Endothelial cell of umbilical vein (primary cell): Measurements from ENCODE around the gene GALNT10. TPM values are rescaled to one million over a fixed set of nuclear protein-coding genes. Genes with fewer than 3 reads are reported as not detected.
A peak's percentile ranks its signal among the peaks of the same experiment; 100 is the strongest.

Source experiments
- BruUV-seq: library from RNA; stranded (reverse); fragments of 400-500 nt; replicated peaks from 2 replicates; lab custom pipeline; 2021; lab: Mats Ljungman, UMichigan
- CTCF ChIA-PET: fragments of 300-600, 350-600 bp; sonication (Branson Sonifier 250); formaldehyde crosslinking; loops from one replicate; lab custom pipeline; 2021; ENCODE audit warnings: antibody characterized with exemption, inconsistent platforms; lab: Charles Lee
- POLR2A ChIA-PET: fragments of 300-600, 350-600 bp; sonication (Branson Sonifier 250); formaldehyde crosslinking; loops from one replicate; lab custom pipeline; 2021; ENCODE audit warnings: antibody characterized with exemption, inconsistent platforms; lab: Charles Lee
- DNase-seq: peaks from one replicate; pipeline ENCODE4 v3.0.0-alpha.2; 2011; ENCODE audit warnings: low read depth, low spot score
- FAIRE-seq: peaks from 2 replicates; lab custom pipeline; 2011; peaks lifted over from hg19 to GRCh38; lab: Jason Lieb, UNC
- H2AFZ ChIP-seq: 2 replicates; pipeline ENCODE4 v1.6.0; 2012; ENCODE audit warnings: low read depth, low read length, control low read depth, inconsistent platforms
- H3K27ac ChIP-seq: 2 replicates; pipeline ENCODE4 v1.5.1; 2011; ENCODE audit warnings: low read depth, mild to moderate bottlenecking, control low read depth, low read length, moderate library complexity; ENCODE audit not compliant: insufficient read depth
- H3K27me3 ChIP-seq, 2 experiments: 2 replicates each; pipeline versions ENCODE4 v1.6.0 to v1.6.1; 2011; ENCODE audit warnings: low read length in 2 of 2, mixed read lengths in 1 of 2; ENCODE audit not compliant: control insufficient read depth in 2 of 2, insufficient read depth in 2 of 2
- H3K36me3 ChIP-seq, 2 experiments: 2 replicates in 1 of 2; 3 replicates in 1 of 2; pipeline ENCODE4 v1.5.1; 2011; ENCODE audit warnings: low read length in 2 of 2, mild to moderate bottlenecking in 1 of 2, moderate library complexity in 1 of 2; ENCODE audit not compliant: control insufficient read depth in 2 of 2, insufficient read depth in 2 of 2; ENCODE audit errors: extremely low read depth in 1 of 2
- H3K4me1 ChIP-seq: 3 replicates; pipeline ENCODE4 v1.5.1; 2011; ENCODE audit warnings: mild to moderate bottlenecking, low read length; ENCODE audit not compliant: control insufficient read depth, insufficient read depth; ENCODE audit errors: extremely low read depth
- H3K4me2 ChIP-seq: 2 replicates; pipeline ENCODE4 v1.6.1; 2011; ENCODE audit warnings: low read length, control low read depth, mixed read lengths; ENCODE audit not compliant: insufficient read depth
- H3K4me3 ChIP-seq, 3 experiments: fragments of 200-600 bp in 1 of 3; sonication (generic), shearing (Covaris generic) in 1 of 3; replicated peaks in 1 of 3; 2 replicates each; pipeline ENCODE4 v1.5.1; 2011 to 2016; ENCODE audit warnings: control low read depth in 3 of 3, low read length in 3 of 3, mild to moderate bottlenecking in 2 of 3, inconsistent platforms in 1 of 3, low read depth in 1 of 3, moderate library complexity in 1 of 3; ENCODE audit not compliant: insufficient read depth in 1 of 3
- H3K79me2 ChIP-seq: 2 replicates; pipeline ENCODE4 v1.6.0; 2012; ENCODE audit warnings: low read length, inconsistent platforms; ENCODE audit not compliant: control insufficient read depth, insufficient read depth
- H3K9ac ChIP-seq: replicated peaks from 2 replicates; pipeline ENCODE3; 2011; ENCODE audit warnings: low read length, control low read depth; ENCODE audit not compliant: insufficient read depth; ENCODE audit errors: extremely low read depth
- H3K9me1 ChIP-seq: replicated peaks from 3 replicates; pipeline ENCODE4 v1.6.0; 2011; ENCODE audit warnings: mild to moderate bottlenecking, low read length; ENCODE audit not compliant: control insufficient read depth, insufficient read depth; ENCODE audit errors: extremely low read depth
- H3K9me3 ChIP-seq: replicated peaks from 2 replicates; pipeline ENCODE4 v1.5.1; 2012; ENCODE audit warnings: low read length, inconsistent platforms; ENCODE audit not compliant: control insufficient read depth, insufficient read depth
- H4K20me1 ChIP-seq: replicated peaks from 2 replicates; pipeline ENCODE3; 2011; ENCODE audit warnings: mild to moderate bottlenecking, low read length; ENCODE audit not compliant: control insufficient read depth, insufficient read depth; ENCODE audit errors: extremely low read depth
- EZH2 ChIP-seq: IDR thresholded peaks from 2 replicates; pipeline ENCODE4 v1.6.1; 2012; ENCODE audit warnings: borderline replicate concordance, low read depth, mild to moderate bottlenecking, moderate library complexity, low read length, inconsistent platforms; ENCODE audit not compliant: severe bottlenecking
- FOS ChIP-seq: IDR thresholded peaks from 2 replicates; pipeline ENCODE4 v1.6.1; 2011; ENCODE audit warnings: mild to moderate bottlenecking, low read length, moderate library complexity, borderline replicate concordance; ENCODE audit not compliant: insufficient read depth
- GATA2 ChIP-seq: IDR thresholded peaks from 2 replicates; pipeline ENCODE4 v1.7.0; 2011; ENCODE audit warnings: low read depth, mild to moderate bottlenecking, moderate library complexity, mixed read lengths, low read length; ENCODE audit not compliant: insufficient read length, insufficient read depth
- JUN ChIP-seq: IDR thresholded peaks from 2 replicates; pipeline ENCODE4 v1.6.1; 2011; ENCODE audit warnings: borderline replicate concordance, low read depth; ENCODE audit not compliant: insufficient read length, insufficient read depth
- MAX ChIP-seq: IDR thresholded peaks from 2 replicates; pipeline ENCODE4 v1.6.1; 2011; ENCODE audit not compliant: insufficient read depth, insufficient read length
- MYC ChIP-seq: IDR thresholded peaks from one replicate; pipeline ENCODE4 v1.6.1; 2011; ENCODE audit warnings: mild to moderate bottlenecking, low read depth, low read length
- POLR2A ChIP-seq: IDR thresholded peaks from 2 replicates; pipeline ENCODE4 v1.6.1; 2012; ENCODE audit warnings: low read depth, mild to moderate bottlenecking, control low read depth, low read length
- POLR2AphosphoS5 ChIP-seq: IDR thresholded peaks from 2 replicates; pipeline ENCODE4 v1.6.1; 2012; ENCODE audit warnings: low read depth, mild to moderate bottlenecking, control low read depth, low read length, moderate library complexity; ENCODE audit not compliant: insufficient read depth
- dilution Hi-C: fragments of 300-500 bp; cut with MboI; formaldehyde crosslinking; loops from one replicate; pipeline ENCODE4 v1.15.0; 2019; ENCODE audit warnings: low sequenced_read_pairs; ENCODE audit not compliant: extremely low pct_ligation_motif_present
- intact Hi-C: fragments of 100-400 bp; cut with micrococcal nuclease; formaldehyde crosslinking; loops from one replicate; pipeline ENCODE4 v1.10.0; 2022
- polyA plus RNA-seq, 4 experiments: library from polyadenylated mRNA; depleted of rRNA in 3 of 4; stranded (reverse) in 3 of 4; unstranded in 1 of 4; fragments of >200 nt; gene quantifications; 2 replicates each; pipeline versions ENCODE4 v1.2.1 to v1.2.3, GENCODE V29; 2011 to 2012; ENCODE audit warnings: missing spikeins in 1 of 4
- total RNA-seq: library from RNA; stranded (reverse); gene quantifications from 2 replicates; pipeline ENCODE4 v1.2.3, GENCODE V29; 2021
- TF ChIP-seq, protein P1 (sequence below), 2 donors: IDR thresholded peaks; 1 replicate in 1 of 2; 2 replicates in 1 of 2; pipeline ENCODE4 v1.5.1; 2011; ENCODE audit warnings: low read length in 2 of 2, mild to moderate bottlenecking in 2 of 2, moderate library complexity in 2 of 2, control low read depth in 1 of 2, inconsistent platforms in 1 of 2, low read depth in 1 of 2; ENCODE audit not compliant: insufficient read depth in 1 of 2; ENCODE audit errors: extremely low read depth in 1 of 2

GALNT10 gene
- total and polyA plus RNA-seq, 2 donors (not counting 3 experiments of a cell fraction or from before 2014, with no cell fraction given): 70.2 to 77.6 TPM

DNA sequence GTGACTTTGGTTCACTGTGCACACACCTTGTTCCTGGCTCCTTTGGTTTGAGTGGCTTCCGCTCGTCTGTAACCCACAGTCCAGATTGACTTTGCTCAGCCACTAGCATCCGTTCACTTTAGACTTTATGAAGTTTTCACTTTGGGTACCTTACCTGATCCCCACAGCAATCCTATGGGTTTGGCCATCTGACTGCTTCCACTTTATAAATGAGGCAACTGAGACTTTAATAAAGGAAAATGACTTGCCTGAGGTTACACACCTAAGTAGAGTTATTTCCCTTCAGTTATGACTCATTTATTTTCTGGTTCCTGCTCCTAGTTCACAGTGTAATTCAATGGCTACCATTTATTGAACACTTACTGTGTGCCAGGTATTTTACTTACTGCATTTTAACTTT is 161.0 kb downstream of the GALNT10 start:
- TF ChIP-seq POLR2A (no peak), FOS (peak; percentile 41)
- Histone ChIP-seq H3K4me2 (no peak overlapping the region), H3K79me2 (no peaks in the 10 kb centered on the region), H3K36me3 (no peaks in the 10 kb centered on the region), H3K9ac (no peak overlapping the region), H3K4me3 (no peak overlapping the region), H4K20me1 (no peaks in the 10 kb centered on the region), H3K27ac (no peak overlapping the region), H2AFZ (no peak overlapping the region), H3K9me3 (no peaks in the 10 kb centered on the region), H3K4me1 (peaks cover 3% of the 10 kb centered on the region), H3K9me1 (no peaks in the 10 kb centered on the region), H3K27me3 (no peaks in the 10 kb centered on the region)
- dilution Hi-C loops (no loop called here), intact Hi-C loops (no loop called here)
- no TSS peak for BruUV-seq
- DNase-seq: no peak
- CTCF ChIA-PET: interaction anchor here (1.0 kb wide), 1 partner anchor 160 kb away, joined by 3 read pairs; no protein-coding TSS in a partner anchor
- FAIRE-seq: peak; percentile 74
- POLR2A ChIA-PET: no interaction called here

DNA sequence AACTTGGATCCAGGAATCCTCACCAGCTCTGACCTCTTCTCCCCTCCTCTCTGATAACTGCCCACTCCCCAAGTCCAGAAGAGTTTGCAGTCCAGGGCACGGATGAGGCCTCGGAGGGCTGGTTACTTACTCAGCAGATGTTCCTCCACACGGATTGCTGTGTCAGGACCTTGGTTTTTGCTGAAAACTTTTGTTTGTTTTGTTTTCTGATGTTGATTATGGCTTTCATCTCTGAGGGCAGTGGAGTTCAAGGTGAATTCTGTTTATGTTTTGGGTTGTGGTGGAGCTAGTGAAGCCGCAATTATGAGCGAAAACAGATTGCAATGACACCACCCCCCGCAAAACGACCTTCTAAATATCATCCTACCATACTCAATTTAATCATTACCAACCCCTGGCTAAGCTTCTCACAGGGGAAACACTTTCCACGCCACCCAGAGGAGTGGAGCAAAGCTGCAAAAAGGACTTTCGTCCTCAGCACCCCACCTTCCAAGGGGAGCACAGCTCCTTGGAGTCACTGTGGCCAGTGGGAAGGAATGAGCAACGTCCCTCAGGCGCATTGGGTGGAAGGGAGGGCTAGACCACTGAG is 162.5 kb downstream of the GALNT10 start:
- FAIRE-seq (no peak), DNase-seq (no peak)
- no peaks in the 10 kb centered on the region for H3K79me2 ChIP-seq
- H4K20me1 ChIP-seq: no peaks in the 10 kb centered on the region
- H3K4me1 ChIP-seq: peaks cover 3% of the 10 kb centered on the region
- no peaks in the 10 kb centered on the region for H3K36me3 ChIP-seq
- no peaks in the 10 kb centered on the region for H3K27me3 ChIP-seq
- no peaks in the 10 kb centered on the region for H3K9me3 ChIP-seq
- no peak overlapping the region for H3K4me2 ChIP-seq
- no peak overlapping the region for H3K4me3 ChIP-seq
- BruUV-seq: no TSS peak
- CTCF ChIA-PET: interaction anchor here (0.7 to 1.6 kb wide), 2 partner anchors 9 to 156 kb away, joined by 3 to 4 read pairs; no protein-coding TSS in a partner anchor
- no peak overlapping the region for H3K9ac ChIP-seq
- no peak for TF ChIP-seq POLR2AphosphoS5
- no peak for TF ChIP-seq POLR2A
- TF ChIP-seq GATA2: no peak
- TF ChIP-seq MAX: no peak
- TF ChIP-seq MYC: no peak
- TF ChIP-seq JUN: no peak
- TF ChIP-seq, protein P1, sequence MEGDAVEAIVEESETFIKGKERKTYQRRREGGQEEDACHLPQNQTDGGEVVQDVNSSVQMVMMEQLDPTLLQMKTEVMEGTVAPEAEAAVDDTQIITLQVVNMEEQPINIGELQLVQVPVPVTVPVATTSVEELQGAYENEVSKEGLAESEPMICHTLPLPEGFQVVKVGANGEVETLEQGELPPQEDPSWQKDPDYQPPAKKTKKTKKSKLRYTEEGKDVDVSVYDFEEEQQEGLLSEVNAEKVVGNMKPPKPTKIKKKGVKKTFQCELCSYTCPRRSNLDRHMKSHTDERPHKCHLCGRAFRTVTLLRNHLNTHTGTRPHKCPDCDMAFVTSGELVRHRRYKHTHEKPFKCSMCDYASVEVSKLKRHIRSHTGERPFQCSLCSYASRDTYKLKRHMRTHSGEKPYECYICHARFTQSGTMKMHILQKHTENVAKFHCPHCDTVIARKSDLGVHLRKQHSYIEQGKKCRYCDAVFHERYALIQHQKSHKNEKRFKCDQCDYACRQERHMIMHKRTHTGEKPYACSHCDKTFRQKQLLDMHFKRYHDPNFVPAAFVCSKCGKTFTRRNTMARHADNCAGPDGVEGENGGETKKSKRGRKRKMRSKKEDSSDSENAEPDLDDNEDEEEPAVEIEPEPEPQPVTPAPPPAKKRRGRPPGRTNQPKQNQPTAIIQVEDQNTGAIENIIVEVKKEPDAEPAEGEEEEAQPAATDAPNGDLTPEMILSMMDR (IDR thresholded peaks at IDR 0.05; ENCODE audit: extremely low read depth in 1 of 2, insufficient read depth in 1 of 2, low read depth in 1 of 2, low read length in 2 of 2): no peak
- TF ChIP-seq EZH2: no peak
- no peak for TF ChIP-seq FOS
- dilution Hi-C loops: no loop called here
- H3K27ac ChIP-seq: no peak overlapping the region
- intact Hi-C loops: no loop called here
- POLR2A ChIA-PET: no interaction called here
- no peaks in the 10 kb centered on the region for H3K9me1 ChIP-seq
- H2AFZ ChIP-seq: no peak overlapping the region
